ENCODE data around the gene CCNF.

- TF ChIP-seq POLR2AphosphoS5 (IDR thresholded peaks at IDR 0.05; ENCODE audit: low read depth, low read length) = no peak
- TF ChIP-seq, protein P1, sequence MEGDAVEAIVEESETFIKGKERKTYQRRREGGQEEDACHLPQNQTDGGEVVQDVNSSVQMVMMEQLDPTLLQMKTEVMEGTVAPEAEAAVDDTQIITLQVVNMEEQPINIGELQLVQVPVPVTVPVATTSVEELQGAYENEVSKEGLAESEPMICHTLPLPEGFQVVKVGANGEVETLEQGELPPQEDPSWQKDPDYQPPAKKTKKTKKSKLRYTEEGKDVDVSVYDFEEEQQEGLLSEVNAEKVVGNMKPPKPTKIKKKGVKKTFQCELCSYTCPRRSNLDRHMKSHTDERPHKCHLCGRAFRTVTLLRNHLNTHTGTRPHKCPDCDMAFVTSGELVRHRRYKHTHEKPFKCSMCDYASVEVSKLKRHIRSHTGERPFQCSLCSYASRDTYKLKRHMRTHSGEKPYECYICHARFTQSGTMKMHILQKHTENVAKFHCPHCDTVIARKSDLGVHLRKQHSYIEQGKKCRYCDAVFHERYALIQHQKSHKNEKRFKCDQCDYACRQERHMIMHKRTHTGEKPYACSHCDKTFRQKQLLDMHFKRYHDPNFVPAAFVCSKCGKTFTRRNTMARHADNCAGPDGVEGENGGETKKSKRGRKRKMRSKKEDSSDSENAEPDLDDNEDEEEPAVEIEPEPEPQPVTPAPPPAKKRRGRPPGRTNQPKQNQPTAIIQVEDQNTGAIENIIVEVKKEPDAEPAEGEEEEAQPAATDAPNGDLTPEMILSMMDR (IDR thresholded peaks at IDR 0.05) = no peak
Measured at GRCh38 chr16:2487903-2488531, 58.8 kb downstream of the CCNF start.

Data from Panc1 (cell line).